CD4-positive, alpha-beta T cell treated with Interferon alpha-2 for 1 hour (primary cell): ENCODE results near the gene MXD3.
"Not testable (repeated sequence)": the region's sequence is repeated elsewhere in the genome, so short reads cannot be mapped to it uniquely, and the experiment has no call there.

ENCODE experiments used
- DNase-seq, 2 donors: peaks; one replicate each; pipeline ENCODE4 v3.0.0-alpha.2; 2020 to 2022

The MXD3 gene

GRCh38 chr5:177260961-177261360 lies 50.7 kb downstream of the MXD3 start:
- no peak for DNase-seq

- not testable (repeated sequence) for DNase-seq
Observed at GRCh38 chr5:177258711-177259110, 53.0 kb downstream of the MXD3 start.
